ENCODE measurements around the gene EMX1. TPM values are rescaled to one million over a fixed set of nuclear protein-coding genes. Genes with fewer than 3 reads are reported as not detected.

The EMX1 gene
- total and polyA plus RNA-seq, 2 of the 13 experiments (the other 11 are each of a cell fraction or from before 2014, with no cell fraction given) = 0.62 to 4.9 TPM

DNA sequence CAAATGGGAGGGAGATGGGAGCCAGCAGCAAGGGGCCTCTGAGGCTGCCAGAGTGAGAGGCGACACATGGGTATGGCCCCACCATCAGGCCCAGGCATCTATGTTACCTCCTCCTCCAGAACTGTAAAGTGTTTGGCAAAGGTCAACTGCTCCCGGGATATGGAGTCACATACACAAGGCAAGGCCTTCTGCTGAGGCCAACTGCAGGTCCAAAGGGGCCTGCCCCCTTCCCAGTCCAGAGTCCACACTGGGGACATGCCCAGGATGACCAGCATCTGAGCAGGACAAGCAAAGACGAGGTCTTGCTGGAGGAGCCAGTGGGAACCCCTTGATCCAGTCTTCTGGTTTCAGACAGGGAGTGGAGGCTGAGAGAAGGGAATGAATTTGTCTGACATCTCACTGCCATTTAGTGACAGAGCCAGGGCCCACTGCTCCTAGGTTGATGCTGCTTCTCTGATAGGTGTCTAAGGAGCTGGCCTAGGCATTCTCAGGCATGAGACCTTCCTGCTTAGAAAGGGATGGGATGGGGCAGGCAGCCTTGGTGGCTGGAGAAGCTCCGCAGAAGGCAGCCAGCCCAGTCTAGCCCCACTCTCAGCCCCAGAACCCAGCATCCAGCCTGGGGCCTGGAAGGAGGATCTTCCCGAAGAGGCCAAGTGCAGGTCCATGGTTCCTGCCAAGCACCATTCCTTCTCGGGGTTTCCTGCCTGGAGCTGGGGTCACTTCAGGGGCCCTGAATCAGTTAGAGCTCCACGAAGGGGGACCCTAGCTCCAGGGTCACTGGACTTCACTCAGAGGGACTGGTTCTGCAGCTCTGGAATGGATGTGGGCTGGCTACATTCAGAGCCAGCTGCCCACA is 26.4 kb downstream of the EMX1 start (continued):
- TF ChIP-seq, protein P1, sequence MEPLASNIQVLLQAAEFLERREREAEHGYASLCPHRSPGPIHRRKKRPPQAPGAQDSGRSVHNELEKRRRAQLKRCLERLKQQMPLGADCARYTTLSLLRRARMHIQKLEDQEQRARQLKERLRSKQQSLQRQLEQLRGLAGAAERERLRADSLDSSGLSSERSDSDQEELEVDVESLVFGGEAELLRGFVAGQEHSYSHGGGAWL (CRISPR knock-in tag; IDR thresholded peaks at IDR 0.05) = no peak
- TF ChIP-seq PAX8 (CRISPR knock-in tag; IDR thresholded peaks at IDR 0.05; ENCODE audit: borderline replicate concordance) (no peak), ZNF704 (CRISPR knock-in tag; IDR thresholded peaks at IDR 0.05; ENCODE audit: borderline replicate concordance) (no peak), ZNF382 (CRISPR knock-in tag; IDR thresholded peaks at IDR 0.05; ENCODE audit: borderline replicate concordance) (no peak), ZKSCAN8 (CRISPR knock-in tag; IDR thresholded peaks at IDR 0.05; ENCODE audit: borderline replicate concordance) (no peak), ZNF260 (CRISPR knock-in tag; IDR thresholded peaks at IDR 0.05; ENCODE audit: borderline replicate concordance, low read depth) (no peak), RFX1 (IDR thresholded peaks at IDR 0.05) (no peak), ZNF367 (CRISPR knock-in tag; IDR thresholded peaks at IDR 0.05; ENCODE audit: borderline replicate concordance) (no peak), ZFP82 (CRISPR knock-in tag; IDR thresholded peaks at IDR 0.05; ENCODE audit: borderline replicate concordance) (no peak), ZBTB8A (CRISPR knock-in tag; IDR thresholded peaks at IDR 0.05; ENCODE audit: borderline replicate concordance, low read depth) (no peak), MIXL1 (CRISPR knock-in tag; IDR thresholded peaks at IDR 0.05) (no peak), ATF4 (CRISPR knock-in tag; IDR thresholded peaks at IDR 0.05) (no peak), GLMP (CRISPR knock-in tag; IDR thresholded peaks at IDR 0.05; ENCODE audit: borderline replicate concordance) (no peak), GABPB1 (CRISPR knock-in tag; IDR thresholded peaks at IDR 0.05) (no peak), GZF1 (CRISPR knock-in tag; IDR thresholded peaks at IDR 0.05) (no peak), ZNF432 (CRISPR knock-in tag; IDR thresholded peaks at IDR 0.05; ENCODE audit: borderline replicate concordance) (no peak), FIP1L1 (IDR thresholded peaks at IDR 0.05; ENCODE audit: borderline replicate concordance, insufficient read depth, low read depth, low read length) (no peak)
- TF ChIP-seq, protein P2, sequence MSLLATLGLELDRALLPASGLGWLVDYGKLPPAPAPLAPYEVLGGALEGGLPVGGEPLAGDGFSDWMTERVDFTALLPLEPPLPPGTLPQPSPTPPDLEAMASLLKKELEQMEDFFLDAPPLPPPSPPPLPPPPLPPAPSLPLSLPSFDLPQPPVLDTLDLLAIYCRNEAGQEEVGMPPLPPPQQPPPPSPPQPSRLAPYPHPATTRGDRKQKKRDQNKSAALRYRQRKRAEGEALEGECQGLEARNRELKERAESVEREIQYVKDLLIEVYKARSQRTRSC (CRISPR knock-in tag; IDR thresholded peaks at IDR 0.05; ENCODE audit: low read depth) = no peak
- TF ChIP-seq, protein P3, sequence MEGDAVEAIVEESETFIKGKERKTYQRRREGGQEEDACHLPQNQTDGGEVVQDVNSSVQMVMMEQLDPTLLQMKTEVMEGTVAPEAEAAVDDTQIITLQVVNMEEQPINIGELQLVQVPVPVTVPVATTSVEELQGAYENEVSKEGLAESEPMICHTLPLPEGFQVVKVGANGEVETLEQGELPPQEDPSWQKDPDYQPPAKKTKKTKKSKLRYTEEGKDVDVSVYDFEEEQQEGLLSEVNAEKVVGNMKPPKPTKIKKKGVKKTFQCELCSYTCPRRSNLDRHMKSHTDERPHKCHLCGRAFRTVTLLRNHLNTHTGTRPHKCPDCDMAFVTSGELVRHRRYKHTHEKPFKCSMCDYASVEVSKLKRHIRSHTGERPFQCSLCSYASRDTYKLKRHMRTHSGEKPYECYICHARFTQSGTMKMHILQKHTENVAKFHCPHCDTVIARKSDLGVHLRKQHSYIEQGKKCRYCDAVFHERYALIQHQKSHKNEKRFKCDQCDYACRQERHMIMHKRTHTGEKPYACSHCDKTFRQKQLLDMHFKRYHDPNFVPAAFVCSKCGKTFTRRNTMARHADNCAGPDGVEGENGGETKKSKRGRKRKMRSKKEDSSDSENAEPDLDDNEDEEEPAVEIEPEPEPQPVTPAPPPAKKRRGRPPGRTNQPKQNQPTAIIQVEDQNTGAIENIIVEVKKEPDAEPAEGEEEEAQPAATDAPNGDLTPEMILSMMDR (CRISPR knock-in tag; IDR thresholded peaks at IDR 0.05) = peak; percentile 28
- TF ChIP-seq, protein P4, sequence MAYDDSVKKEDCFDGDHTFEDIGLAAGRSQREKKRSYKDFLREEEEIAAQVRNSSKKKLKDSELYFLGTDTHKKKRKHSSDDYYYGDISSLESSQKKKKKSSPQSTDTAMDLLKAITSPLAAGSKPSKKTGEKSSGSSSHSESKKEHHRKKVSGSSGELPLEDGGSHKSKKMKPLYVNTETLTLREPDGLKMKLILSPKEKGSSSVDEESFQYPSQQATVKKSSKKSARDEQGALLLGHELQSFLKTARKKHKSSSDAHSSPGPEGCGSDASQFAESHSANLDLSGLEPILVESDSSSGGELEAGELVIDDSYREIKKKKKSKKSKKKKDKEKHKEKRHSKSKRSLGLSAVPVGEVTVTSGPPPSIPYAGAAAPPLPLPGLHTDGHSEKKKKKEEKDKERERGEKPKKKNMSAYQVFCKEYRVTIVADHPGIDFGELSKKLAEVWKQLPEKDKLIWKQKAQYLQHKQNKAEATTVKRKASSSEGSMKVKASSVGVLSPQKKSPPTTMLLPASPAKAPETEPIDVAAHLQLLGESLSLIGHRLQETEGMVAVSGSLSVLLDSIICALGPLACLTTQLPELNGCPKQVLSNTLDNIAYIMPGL (CRISPR knock-in tag; IDR thresholded peaks at IDR 0.05; ENCODE audit: borderline replicate concordance in 1 of 2, low read depth in 1 of 2) = no peak

Data from HepG2 (cell line).